SH-SY5Y (cell line): Measurements from ENCODE around the gene MOV10.

Source experiments
- GATA2 ChIP-seq: IDR thresholded peaks from 2 replicates; pipeline ENCODE4 v1.6.1; 2011; ENCODE audit warnings: mild to moderate bottlenecking, low read depth, low read length
- GATA3 ChIP-seq: IDR thresholded peaks from 2 replicates; pipeline ENCODE4 v1.6.1; 2011; ENCODE audit warnings: low read depth, mild to moderate bottlenecking, low read length, moderate library complexity

- no peak for TF ChIP-seq GATA2
- no peak for TF ChIP-seq GATA3
These were observed 23.3 kb upstream of the MOV10 start for GRCh38 chr1:112651205-112651604.
